H1 (cell line): ENCODE data around the gene HPGDS.
"Not testable (repeated sequence)": the region's sequence is repeated elsewhere in the genome, so short reads cannot be mapped to it uniquely, and the experiment has no call there.

ENCODE experiments used
- CBX8 ChIP-seq: fragments of 300-800, 300-1000 bp; sonication (generic); IDR thresholded peaks from 2 replicates; pipeline ENCODE4 v1.7.1; 2016; ENCODE audit warnings: low read depth, low read length, borderline replicate concordance
- CREB1 ChIP-seq: IDR thresholded peaks from 2 replicates; pipeline ENCODE4 v1.6.1; 2012; ENCODE audit warnings: inconsistent platforms
- CTCF ChIP-seq, 3 experiments: IDR thresholded peaks; 1 replicate in 2 of 3; 2 replicates in 1 of 3; pipeline versions ENCODE4 v1.5.1 to v1.6.1; 2011; ENCODE audit warnings: low read length in 3 of 3, mild to moderate bottlenecking in 3 of 3, inconsistent platforms in 2 of 3, low read depth in 1 of 3, moderate library complexity in 1 of 3; ENCODE audit not compliant: insufficient read depth in 1 of 3; ENCODE audit errors: control extremely low read depth in 1 of 3
- EGR1 ChIP-seq: IDR thresholded peaks from 2 replicates; pipeline ENCODE4 v1.6.1; 2011; ENCODE audit warnings: low read depth, low read length, borderline replicate concordance
- EP300 ChIP-seq, 2 experiments: IDR thresholded peaks; 1 replicate in 1 of 2; 2 replicates in 1 of 2; pipeline ENCODE4 v1.6.1; 2011 to 2012; ENCODE audit warnings: low read depth in 2 of 2, low read length in 2 of 2, mild to moderate bottlenecking in 2 of 2, borderline replicate concordance in 1 of 2, inconsistent platforms in 1 of 2, moderate library complexity in 1 of 2
- EZH2 ChIP-seq: fragments of 200-600 bp; sonication (generic); IDR thresholded peaks from 2 replicates; pipeline ENCODE4 v1.7.1; 2012; ENCODE audit warnings: low read depth, mild to moderate bottlenecking, moderate library complexity, low read length, inconsistent platforms; ENCODE audit not compliant: severe bottlenecking
- JUND ChIP-seq: IDR thresholded peaks from 2 replicates; pipeline ENCODE4 v1.6.1; 2011; ENCODE audit warnings: mild to moderate bottlenecking, improper control_type of control experiment, low read length
- MAX ChIP-seq: IDR thresholded peaks from 2 replicates; pipeline ENCODE4 v1.6.1; 2012; ENCODE audit warnings: inconsistent platforms
- POLR2A ChIP-seq, 2 experiments: IDR thresholded peaks; 1 replicate in 1 of 2; 2 replicates in 1 of 2; pipeline ENCODE4 v1.6.1; 2011; ENCODE audit warnings: low read depth in 2 of 2, low read length in 2 of 2, mild to moderate bottlenecking in 2 of 2; ENCODE audit errors: control extremely low read depth in 1 of 2
- SRF ChIP-seq: IDR thresholded peaks from 2 replicates; pipeline ENCODE4 v1.6.1; 2011; ENCODE audit warnings: mild to moderate bottlenecking, low read depth, low read length, moderate library complexity
- TAF1 ChIP-seq: IDR thresholded peaks from 2 replicates; pipeline ENCODE4 v1.6.1; 2011; ENCODE audit warnings: mild to moderate bottlenecking, low read depth, low read length
- TAF7 ChIP-seq: optimal IDR thresholded peaks from 2 replicates; pipeline ENCODE3; 2011; ENCODE audit warnings: low read depth, mild to moderate bottlenecking, inconsistent platforms, low read length, moderate library complexity, borderline replicate concordance
- YY1 ChIP-seq: IDR thresholded peaks from 2 replicates; pipeline ENCODE4 v1.6.1; 2011; ENCODE audit warnings: low read depth, mild to moderate bottlenecking, low read length
- ZNF274 ChIP-seq: IDR thresholded peaks from 2 replicates; pipeline ENCODE4 v1.7.0; 2012; ENCODE audit warnings: low read length, borderline replicate concordance; ENCODE audit errors: extremely low read depth

- TF ChIP-seq YY1; CTCF (IDR thresholded peaks at IDR 0.05; ENCODE audit: control extremely low read depth in 1 of 3, insufficient read depth in 1 of 3, low read depth in 1 of 3, low read length in 3 of 3); POLR2A (IDR thresholded peaks at IDR 0.05; ENCODE audit: control extremely low read depth in 1 of 2, low read depth in 2 of 2, low read length in 2 of 2); EZH2; CREB1; JUND; EGR1; TAF7; MAX; TAF1; EP300 (IDR thresholded peaks at IDR 0.05; ENCODE audit: borderline replicate concordance in 1 of 2, low read depth in 2 of 2, low read length in 2 of 2); CBX8; SRF; ZNF274: not testable (repeated sequence)
Observed at GRCh38 chr4:94293981-94294380, 48.7 kb downstream of the HPGDS start.
